Measurements from ENCODE around the gene ZBTB20.

DNA sequence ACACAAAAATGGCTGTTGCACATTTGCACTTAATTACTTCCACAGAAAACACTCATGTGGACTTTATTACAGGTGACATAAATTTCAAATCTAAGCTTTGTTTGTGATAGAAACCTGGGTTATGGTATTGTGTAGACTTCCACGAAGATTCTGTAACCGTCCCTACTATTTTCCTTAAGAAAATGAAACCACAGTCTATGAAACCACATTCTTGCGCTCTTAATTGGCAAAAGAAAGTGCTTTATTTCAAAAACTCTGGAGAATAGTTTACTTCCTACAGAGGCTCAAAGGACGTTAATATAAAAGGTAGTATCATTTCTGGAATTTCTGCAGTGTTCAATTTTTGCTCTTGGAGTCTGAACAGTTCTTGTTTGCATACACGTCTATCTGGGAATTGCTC is 729.8 kb downstream of the ZBTB20 start:
- TF ChIP-seq POLR2A (IDR thresholded peaks at IDR 0.05) (no peak), POLR2AphosphoS5 (IDR thresholded peaks at IDR 0.05) (no peak)
- TF ChIP-seq, protein P1, sequence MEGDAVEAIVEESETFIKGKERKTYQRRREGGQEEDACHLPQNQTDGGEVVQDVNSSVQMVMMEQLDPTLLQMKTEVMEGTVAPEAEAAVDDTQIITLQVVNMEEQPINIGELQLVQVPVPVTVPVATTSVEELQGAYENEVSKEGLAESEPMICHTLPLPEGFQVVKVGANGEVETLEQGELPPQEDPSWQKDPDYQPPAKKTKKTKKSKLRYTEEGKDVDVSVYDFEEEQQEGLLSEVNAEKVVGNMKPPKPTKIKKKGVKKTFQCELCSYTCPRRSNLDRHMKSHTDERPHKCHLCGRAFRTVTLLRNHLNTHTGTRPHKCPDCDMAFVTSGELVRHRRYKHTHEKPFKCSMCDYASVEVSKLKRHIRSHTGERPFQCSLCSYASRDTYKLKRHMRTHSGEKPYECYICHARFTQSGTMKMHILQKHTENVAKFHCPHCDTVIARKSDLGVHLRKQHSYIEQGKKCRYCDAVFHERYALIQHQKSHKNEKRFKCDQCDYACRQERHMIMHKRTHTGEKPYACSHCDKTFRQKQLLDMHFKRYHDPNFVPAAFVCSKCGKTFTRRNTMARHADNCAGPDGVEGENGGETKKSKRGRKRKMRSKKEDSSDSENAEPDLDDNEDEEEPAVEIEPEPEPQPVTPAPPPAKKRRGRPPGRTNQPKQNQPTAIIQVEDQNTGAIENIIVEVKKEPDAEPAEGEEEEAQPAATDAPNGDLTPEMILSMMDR (IDR thresholded peaks at IDR 0.05): no peak
